Measurements from ENCODE around the gene IGBP1.

Gene IGBP1

GRCh38 chrX:70168238-70169188, 35.3 kb downstream of the IGBP1 start:
- DNase-seq, result peak; percentile 81

DNA sequence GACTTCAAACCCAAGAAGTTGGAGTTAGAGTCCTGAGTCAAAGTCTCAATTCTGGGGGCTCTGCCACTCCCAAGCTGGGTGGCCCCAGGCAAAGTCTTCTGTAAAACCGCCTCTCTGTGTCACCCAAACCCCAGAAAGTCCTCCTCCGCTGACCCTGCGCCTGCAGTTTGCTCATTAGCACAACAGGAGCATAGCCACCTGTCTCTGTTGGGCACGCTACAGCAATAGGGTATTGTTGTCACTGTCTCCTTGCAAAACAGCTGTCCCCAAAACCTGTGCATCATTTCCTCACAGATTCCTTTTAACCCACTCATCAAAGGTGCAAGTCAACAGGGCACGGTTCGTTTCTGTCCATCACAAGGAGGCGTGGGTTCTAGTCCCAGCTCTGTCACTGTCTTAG, 36.0 kb downstream of the IGBP1 start:
- no peak for DNase-seq

- DNase-seq, result peak; percentile 19
Measured at GRCh38 chrX:70171624-70172023, 38.4 kb downstream of the IGBP1 start.

- no peak for DNase-seq
Measured at GRCh38 chrX:70172221-70172620, 39.0 kb downstream of the IGBP1 start.

DNA sequence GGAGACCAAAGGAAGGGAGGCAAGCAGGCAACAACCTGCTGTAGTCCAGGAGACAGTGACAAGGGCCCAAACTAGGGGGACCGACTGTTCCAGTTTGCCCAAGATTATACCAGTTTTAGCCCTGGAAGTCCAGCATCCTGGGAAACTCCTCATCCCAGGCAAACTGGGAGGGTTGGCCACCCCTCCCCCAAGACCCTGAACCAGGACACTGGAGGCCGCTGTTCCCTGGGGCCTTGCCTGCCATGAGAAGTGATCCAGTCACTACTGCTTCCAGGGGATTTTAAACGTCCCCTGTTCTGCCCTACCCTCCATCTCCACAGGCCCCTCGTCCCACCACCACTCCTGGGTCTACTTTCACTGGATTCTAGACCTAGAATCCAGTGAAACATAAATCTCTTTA, 39.7 kb downstream of the IGBP1 start:
- no peak for DNase-seq

DNA sequence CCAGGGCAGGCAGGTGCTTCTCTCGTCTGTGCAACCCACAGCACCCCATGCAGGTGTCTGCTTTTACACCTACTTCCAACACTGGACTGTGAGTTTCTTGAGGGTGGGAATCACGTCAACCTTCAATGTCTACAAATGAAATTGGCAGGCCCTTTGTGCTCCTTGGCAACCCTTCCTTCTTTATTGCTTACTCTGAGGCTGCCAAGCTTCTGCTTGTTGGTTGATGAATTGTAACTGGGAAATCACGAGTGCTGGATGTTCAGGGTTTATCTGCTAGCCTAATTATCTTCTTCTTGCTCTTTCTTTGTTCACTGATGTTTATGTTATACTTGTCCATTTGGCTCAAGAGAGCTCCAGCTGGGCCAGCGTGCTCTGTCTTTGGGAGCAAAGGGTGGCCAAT, 41.5 kb downstream of the IGBP1 start:
- DNase-seq, result no peak

GRCh38 chrX:70175338-70175737, 42.1 kb downstream of the IGBP1 start:
- no peak for DNase-seq

DNA sequence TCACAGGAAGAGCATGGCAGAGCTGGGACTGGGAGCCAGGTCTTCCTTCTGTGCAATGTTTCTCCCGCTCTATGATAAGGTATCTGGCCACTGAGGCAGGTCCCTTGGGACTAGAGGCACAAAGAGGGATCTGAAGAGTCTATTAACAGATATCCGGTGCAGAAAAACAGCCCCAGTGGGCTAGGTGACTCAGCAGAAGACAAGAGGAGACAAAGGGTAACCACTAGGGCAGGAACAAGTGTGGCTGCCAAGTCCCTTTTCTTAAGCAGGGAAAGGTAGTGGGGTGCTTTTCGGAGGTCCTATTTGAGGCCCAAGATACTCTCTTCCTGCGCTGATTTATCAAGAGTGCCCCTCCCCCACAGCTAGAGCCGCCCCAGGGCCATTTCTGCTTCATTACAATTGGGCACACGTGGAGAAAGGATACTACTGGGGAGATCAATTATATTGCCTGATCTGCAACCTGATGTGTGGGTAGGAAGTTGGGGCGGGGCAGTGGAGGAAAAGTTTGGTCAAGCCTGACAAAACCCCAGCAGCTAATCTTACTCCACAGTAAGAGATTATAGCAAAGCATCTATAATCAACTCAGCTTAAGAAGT, 43.8 kb downstream of the IGBP1 start, which contains the start of gene DGAT2L6:
Gene DGAT2L6 (plus strand): TSS at position 546 of the 596 bp plus-strand sequence. CDS start 100 bp downstream, outside the sequence.
- DNase-seq, result peak; percentile 91

- DNase-seq, result no peak
Measured at GRCh38 chrX:70183091-70183490, 49.8 kb downstream of the IGBP1 start.

DNA sequence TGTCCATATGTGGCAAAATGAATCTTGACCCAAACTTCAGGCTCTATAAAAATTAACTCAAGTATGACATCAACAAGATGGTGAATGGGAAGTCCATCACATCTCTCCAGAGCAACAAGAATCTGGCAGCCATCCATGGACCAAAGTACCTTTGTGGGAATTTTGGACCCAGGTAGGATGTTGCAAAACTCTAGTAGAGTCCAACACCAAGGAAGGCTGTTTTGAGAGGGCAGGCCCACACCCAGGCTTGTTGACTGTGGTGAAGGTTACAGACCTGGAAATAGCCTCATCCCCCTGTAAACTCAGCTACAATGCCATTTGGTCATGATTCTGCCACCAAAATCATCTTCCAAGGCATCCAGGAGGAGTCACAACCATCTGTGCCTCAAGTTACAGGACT, 57.0 kb downstream of the IGBP1 start:
- DNase-seq, result no peak

DNA sequence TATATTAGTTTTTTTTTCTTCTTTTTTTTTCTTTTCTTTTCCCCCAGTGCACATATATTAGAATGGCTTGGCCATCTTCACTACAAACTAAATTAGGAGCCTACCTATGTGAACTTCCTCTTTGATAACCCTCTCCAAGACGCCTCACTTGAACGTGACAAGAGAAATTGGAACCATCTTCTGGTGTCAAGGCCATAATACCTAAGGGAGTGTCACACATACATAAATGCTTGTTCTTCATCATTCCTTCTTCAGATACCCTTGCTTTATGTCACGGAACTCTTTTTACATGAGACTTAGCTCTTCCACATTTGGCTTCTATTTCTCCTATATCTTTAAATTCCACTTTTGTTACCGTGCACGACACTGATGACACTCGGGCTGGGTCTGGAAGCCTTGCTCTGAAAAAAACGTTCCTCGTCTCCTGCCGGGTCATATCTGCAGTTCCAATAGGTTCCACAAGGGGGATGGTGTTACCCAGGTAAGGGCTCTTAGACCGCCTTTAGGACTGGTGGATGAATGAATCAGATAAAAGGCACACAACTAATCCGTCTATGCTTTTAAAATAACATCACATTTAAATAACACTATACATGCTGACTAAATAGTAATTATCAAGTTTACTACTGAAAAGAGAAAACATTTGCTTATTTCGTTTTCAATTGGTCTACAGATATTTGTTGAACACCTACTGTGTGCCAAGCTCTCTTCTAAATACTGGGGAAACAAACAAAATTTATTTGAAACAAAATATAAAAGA, 63.9 kb downstream of the IGBP1 start:
- DNase-seq, result peak; percentile 87

DNA sequence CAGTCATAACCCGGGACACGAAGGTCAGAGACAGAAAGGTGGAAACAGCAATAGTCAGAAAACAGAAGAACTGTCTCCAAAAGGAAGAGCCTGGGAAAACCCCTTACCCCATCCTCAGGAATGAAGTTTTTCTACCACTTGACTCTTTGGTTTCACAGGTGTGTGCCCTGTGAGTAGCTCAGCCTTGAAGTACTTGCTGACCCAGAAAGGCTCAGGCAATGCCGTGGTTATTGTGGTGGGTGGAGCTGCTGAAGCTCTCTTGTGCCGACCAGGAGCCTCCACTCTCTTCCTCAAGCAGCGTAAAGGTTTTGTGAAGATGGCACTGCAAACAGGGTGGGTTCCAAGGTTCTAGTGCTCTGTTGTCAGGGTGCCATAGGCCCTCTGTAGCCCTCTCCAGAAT, 68.5 kb downstream of the IGBP1 start:
- DNase-seq, result no peak

DNA sequence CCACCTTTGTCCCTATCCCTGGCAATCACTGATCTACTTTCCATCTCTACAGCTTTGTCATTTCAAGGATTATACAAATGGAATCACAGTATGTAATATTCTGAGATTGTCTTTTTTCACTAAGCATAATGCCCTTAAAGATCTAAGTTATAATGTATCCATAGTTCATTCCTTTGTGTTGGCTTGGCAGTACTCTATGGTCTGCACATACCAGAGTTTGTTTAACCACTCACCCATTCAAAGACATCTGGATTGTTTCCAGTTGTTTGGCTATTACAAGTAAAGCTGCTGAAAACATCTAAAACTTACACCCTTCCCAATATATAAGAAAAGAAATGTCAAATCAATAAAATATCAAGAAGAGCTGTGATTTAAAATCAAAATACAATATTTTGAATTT, 75.2 kb downstream of the IGBP1 start:
- no peak for DNase-seq

- peak; percentile 35 for DNase-seq
Measured at GRCh38 chrX:70209570-70209969, 76.3 kb downstream of the IGBP1 start.

Data from NCI-H82 (cell line).